DND-41 (cell line): Measurements from ENCODE around the gene ARHGEF4.
"Not testable (repeated sequence)": the region's sequence is repeated elsewhere in the genome, so short reads cannot be mapped to it uniquely, and the experiment has no call there.

Experiments
- ATAC-seq: fragments of 200-7000 bp; cut with Tn5 transposase; 3 replicates; pipeline ENCODE4 v1.9.1; 2021; ENCODE audit warnings: low read depth; ENCODE audit not compliant: insufficient read depth
- DNase-seq: peaks from one replicate; pipeline ENCODE4 v3.0.0-alpha.2; 2020
- H2AFZ ChIP-seq: 2 replicates; pipeline ENCODE4 v1.6.0; 2012; ENCODE audit warnings: low read depth, low read length
- H3K27ac ChIP-seq: 2 replicates; pipeline ENCODE4 v1.5.1; 2012; ENCODE audit warnings: low read length, inconsistent platforms
- H3K27me3 ChIP-seq: fragments of 200-600 bp; sonication (generic); 2 replicates; pipeline ENCODE4 v1.6.0; 2012; ENCODE audit warnings: low read length, mild to moderate bottlenecking, inconsistent platforms; ENCODE audit not compliant: insufficient read depth, poor library complexity
- H3K36me3 ChIP-seq: 2 replicates; pipeline ENCODE4 v1.5.1; 2012; ENCODE audit warnings: low read length, inconsistent platforms; ENCODE audit not compliant: insufficient read depth
- H3K4me1 ChIP-seq: 2 replicates; pipeline ENCODE4 v1.5.1; 2012; ENCODE audit warnings: mild to moderate bottlenecking, low read length; ENCODE audit not compliant: insufficient read depth
- H3K4me2 ChIP-seq: 2 replicates; pipeline ENCODE4 v1.6.0; 2012; ENCODE audit warnings: mild to moderate bottlenecking, moderate library complexity, low read length, inconsistent platforms; ENCODE audit not compliant: insufficient read depth
- H3K4me3 ChIP-seq, 2 experiments: fragments of 200-600 bp in 1 of 2; shearing (Covaris generic) in 1 of 2; 2 replicates each; pipeline ENCODE4 v1.5.1; 2012 to 2016; ENCODE audit warnings: inconsistent platforms in 2 of 2, low read length in 2 of 2, mild to moderate bottlenecking in 2 of 2, low read depth in 1 of 2, moderate library complexity in 1 of 2
- H3K79me2 ChIP-seq: 2 replicates; pipeline ENCODE4 v1.6.0; 2012; ENCODE audit warnings: low read length, inconsistent platforms; ENCODE audit not compliant: insufficient read depth
- H3K9ac ChIP-seq: 2 replicates; pipeline ENCODE4 v1.6.0; 2012; ENCODE audit warnings: low read depth, mild to moderate bottlenecking, inconsistent platforms, low read length, moderate library complexity
- H3K9me3 ChIP-seq: 2 replicates; pipeline ENCODE4 v1.5.1; 2012; ENCODE audit warnings: low read length, moderate library complexity, mild to moderate bottlenecking, inconsistent platforms; ENCODE audit not compliant: insufficient read depth, severe bottlenecking
- H4K20me1 ChIP-seq: 2 replicates; pipeline ENCODE4 v1.6.0; 2012; ENCODE audit warnings: low read length; ENCODE audit not compliant: insufficient read depth
- EZH2 ChIP-seq: IDR thresholded peaks from 3 replicates; pipeline ENCODE4 v1.6.1; 2012; ENCODE audit warnings: borderline replicate concordance, low read depth, mild to moderate bottlenecking, moderate library complexity, low read length, inconsistent platforms; ENCODE audit not compliant: severe bottlenecking
- TF ChIP-seq, protein P1 (sequence below): IDR thresholded peaks from 2 replicates; pipeline ENCODE4 v1.5.1; 2012; ENCODE audit warnings: borderline replicate concordance, low read length, moderate library complexity, mild to moderate bottlenecking; ENCODE audit not compliant: poor library complexity, severe bottlenecking; ENCODE audit errors: extremely low read depth

ARHGEF4 gene

DNA sequence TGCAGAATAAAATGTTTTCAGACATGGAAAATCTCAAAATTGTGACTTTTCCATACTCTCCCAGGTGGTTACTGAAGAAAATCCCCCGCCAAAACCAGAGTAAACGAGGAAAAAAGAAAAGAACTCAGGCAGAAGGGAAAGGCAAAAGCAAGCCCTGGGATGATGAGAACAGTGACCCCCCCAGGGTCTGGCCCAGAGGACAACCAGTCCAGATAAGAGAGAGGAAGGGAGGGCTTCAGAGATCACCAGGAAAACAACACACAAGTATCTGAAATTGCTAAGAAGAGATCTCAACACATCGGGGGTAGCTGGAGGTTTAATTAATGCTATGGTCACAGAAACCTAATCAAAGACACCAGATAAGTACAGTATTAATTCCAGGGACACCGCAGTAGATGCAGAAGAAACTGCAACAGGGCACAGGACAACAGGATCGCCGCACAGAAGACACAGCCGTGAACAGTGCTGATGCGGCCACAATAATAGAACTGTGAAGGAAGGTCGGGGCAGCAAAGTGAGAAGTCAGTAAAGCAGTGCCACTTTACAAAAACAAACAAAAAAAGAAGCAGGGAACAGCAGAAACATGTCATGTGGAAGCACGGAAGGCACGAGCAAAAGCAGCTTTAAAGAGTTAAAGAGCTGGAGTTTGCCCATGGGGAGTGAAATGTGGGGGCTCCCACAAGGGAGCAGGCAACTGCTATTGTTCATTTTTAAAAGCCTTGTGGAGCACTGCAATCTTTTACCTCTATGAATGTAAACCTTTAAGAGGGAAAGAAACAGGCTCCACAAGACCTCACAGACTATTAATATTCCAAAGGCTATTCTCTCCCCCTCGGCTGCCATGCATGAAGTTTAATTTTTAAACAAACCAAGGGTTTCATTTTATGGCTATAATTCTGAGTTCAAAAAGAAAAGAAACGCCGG, 228.1 kb downstream of the ARHGEF4 start:
- Histone ChIP-seq H4K20me1 (peaks cover 64% of the 10 kb centered on the region), H3K9ac (no peak overlapping the region), H3K27me3 (no peaks in the 10 kb centered on the region), H3K4me2 (no peak overlapping the region), H2AFZ (no peak overlapping the region), H3K27ac (no peak overlapping the region), H3K79me2 (peaks cover 94% of the 10 kb centered on the region), H3K4me3 (no peak overlapping the region), H3K4me1 (no peaks in the 10 kb centered on the region), H3K9me3 (no peaks in the 10 kb centered on the region), H3K36me3 (peaks cover 82% of the 10 kb centered on the region)
- TF ChIP-seq, protein P1, sequence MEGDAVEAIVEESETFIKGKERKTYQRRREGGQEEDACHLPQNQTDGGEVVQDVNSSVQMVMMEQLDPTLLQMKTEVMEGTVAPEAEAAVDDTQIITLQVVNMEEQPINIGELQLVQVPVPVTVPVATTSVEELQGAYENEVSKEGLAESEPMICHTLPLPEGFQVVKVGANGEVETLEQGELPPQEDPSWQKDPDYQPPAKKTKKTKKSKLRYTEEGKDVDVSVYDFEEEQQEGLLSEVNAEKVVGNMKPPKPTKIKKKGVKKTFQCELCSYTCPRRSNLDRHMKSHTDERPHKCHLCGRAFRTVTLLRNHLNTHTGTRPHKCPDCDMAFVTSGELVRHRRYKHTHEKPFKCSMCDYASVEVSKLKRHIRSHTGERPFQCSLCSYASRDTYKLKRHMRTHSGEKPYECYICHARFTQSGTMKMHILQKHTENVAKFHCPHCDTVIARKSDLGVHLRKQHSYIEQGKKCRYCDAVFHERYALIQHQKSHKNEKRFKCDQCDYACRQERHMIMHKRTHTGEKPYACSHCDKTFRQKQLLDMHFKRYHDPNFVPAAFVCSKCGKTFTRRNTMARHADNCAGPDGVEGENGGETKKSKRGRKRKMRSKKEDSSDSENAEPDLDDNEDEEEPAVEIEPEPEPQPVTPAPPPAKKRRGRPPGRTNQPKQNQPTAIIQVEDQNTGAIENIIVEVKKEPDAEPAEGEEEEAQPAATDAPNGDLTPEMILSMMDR: no peak
- TF ChIP-seq EZH2: no peak
- ATAC-seq (no peak), DNase-seq (no peak)

GRCh38 chr2:131067465-131068125, 230.9 kb downstream of the ARHGEF4 start:
- peaks cover 82% of the 10 kb centered on the region for H3K36me3 ChIP-seq
- ATAC-seq: no peak

GRCh38 chr2:131068172-131068571, 231.5 kb downstream of the ARHGEF4 start:
- not testable (repeated sequence) for H3K4me1 ChIP-seq, H3K4me3 ChIP-seq, H2AFZ ChIP-seq, H3K9ac ChIP-seq, H3K9me3 ChIP-seq, H3K4me2 ChIP-seq, ATAC-seq, H3K27me3 ChIP-seq, DNase-seq, H3K27ac ChIP-seq
- peaks cover 94% of the 10 kb centered on the region for H3K79me2 ChIP-seq
- H3K36me3 ChIP-seq: peaks cover 83% of the 10 kb centered on the region
- H4K20me1 ChIP-seq: peaks cover 62% of the 10 kb centered on the region

More at GRCh38 chr2:131067465-131068125, 230.9 kb downstream of the ARHGEF4 start:
- Histone ChIP-seq H2AFZ (no peak overlapping the region), H3K27ac (no peak overlapping the region), H3K9ac (no peak overlapping the region), H3K4me3 (no peak overlapping the region), H3K4me2 (no peak overlapping the region), H3K9me3 (no peaks in the 10 kb centered on the region), H3K4me1 (no peaks in the 10 kb centered on the region), H3K27me3 (no peaks in the 10 kb centered on the region), H3K79me2 (peaks cover 94% of the 10 kb centered on the region), H4K20me1 (peaks cover 63% of the 10 kb centered on the region)
- no peak for DNase-seq
- no peak for TF ChIP-seq EZH2
- TF ChIP-seq, protein P1: no peak

DNA sequence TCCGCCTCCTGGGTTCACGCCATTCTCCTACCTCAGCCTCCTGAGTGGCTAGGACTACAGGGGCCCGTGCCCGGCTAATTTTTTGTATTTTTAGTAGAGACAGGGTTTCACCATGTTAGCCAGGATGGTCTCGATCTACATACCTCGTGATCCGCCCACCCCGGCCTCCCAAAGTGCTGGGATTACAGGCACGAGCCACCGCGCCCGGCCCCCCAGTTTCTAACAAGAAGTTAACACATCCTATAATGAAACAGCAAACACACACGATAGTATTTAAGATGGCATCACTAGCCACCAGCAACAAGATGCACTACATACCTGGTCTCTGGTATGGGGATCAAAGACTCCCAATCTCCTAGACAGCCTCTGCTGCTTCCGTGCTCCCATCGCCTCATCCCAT, 238.9 kb downstream of the ARHGEF4 start:
- Histone ChIP-seq H3K36me3 (peaks cover 93% of the 10 kb centered on the region), H4K20me1 (peaks cover 60% of the 10 kb centered on the region), H3K79me2 (peaks cover 94% of the 10 kb centered on the region)
- not testable (repeated sequence) for H3K4me1 ChIP-seq, H3K4me3 ChIP-seq, ATAC-seq, DNase-seq, H3K9me3 ChIP-seq, H2AFZ ChIP-seq, H3K27me3 ChIP-seq, H3K9ac ChIP-seq, H3K27ac ChIP-seq, H3K4me2 ChIP-seq
